Measurements from ENCODE around the gene PRKRA.

Gene PRKRA

GRCh38 chr2:178484245-178485041, 33.5 kb upstream of the PRKRA start:
- no peak for TF ChIP-seq CTCF (IDR thresholded peaks at IDR 0.05; ENCODE audit: insufficient read depth, low read depth, low read length, missing control alignments)
- DNase-seq (ENCODE audit: low read depth) = peak; percentile 37
- H3K4me3 ChIP-seq (ENCODE audit: low read length) = no peak overlapping the region

DNA sequence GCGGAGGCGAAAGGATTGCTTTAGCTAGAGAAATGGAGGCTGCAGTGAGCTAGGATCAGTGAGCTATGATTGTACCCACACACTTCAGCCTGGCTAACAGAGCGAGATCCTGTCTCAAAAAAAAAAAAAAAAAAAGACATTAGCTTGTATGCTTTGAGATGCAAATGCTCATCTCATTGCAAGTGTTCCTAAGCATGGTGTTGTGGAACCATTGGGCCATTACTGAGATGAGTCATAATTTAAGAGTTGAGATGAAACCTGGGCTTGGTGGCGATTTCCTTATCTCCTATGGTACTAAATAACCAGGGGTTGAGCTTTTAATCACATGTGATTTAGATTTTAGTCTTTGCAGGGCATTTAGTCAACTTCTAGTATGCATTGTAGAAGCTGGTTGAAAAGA, 31.5 kb upstream of the PRKRA start:
- no peak overlapping the region for H3K4me3 ChIP-seq (ENCODE audit: low read length)
- no peak for TF ChIP-seq CTCF (IDR thresholded peaks at IDR 0.05; ENCODE audit: insufficient read depth, low read depth, low read length, missing control alignments)
- peak; percentile 8 for DNase-seq (ENCODE audit: low read depth)

DNA sequence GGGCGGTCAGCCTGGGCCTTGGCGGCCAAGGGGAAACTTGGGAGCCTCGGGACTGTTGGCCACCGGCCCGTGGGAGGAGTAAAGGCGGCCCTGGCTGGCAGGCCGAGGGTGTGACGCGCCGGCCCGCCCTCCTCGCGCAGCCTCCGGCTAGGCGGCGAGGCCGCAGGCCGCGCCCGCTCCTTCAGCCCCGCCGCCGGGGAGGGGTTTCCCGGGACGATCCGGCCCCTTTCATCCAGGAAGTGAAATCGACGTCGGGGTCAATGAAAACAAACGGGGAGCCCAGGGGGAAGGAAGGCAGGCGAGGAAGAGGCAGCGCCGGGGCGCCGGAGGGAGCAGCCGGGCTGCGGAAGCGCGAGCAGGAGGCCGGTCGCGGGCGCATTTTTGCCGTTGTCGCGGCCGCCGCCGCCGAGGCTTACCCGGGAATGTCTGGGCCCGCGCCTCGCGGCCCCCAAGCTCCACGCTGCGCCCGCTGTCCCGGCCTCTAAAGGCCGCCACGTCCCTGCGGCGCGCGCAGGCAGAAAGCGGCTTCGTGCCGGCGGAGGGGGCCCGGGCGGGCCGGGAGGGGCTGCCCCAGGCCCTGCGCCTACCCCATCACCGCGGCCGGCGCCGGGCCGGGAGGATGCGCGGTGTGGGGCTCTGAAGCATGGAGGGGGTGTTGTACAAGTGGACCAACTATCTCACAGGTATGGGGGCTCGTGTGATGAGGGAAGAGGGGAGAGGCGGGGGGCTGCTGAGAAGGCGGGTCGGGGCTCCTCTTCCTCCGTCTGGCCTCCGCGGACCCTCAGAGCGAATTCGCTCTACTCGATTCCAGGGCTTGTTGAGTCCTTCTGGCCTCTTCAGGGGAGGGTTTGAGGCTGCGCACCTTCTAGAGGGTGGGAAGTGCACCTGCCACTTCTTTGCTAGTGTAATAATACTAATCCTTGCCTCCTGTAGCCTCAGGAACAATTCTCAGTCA, 29.5 kb upstream of the PRKRA start, which contains the start of gene PLEKHA3:
Gene PLEKHA3 (plus strand): TSS at position 231 of the 955 bp plus-strand sequence. CDS start 413 bp downstream, at position 644.
- peak; percentile 91 for DNase-seq (ENCODE audit: low read depth)
- H3K4me3 ChIP-seq (ENCODE audit: low read length) = peak within 1 kb of the TSS; percentile 98
- TF ChIP-seq CTCF (IDR thresholded peaks at IDR 0.05; ENCODE audit: insufficient read depth, low read depth, low read length, missing control alignments) = no peak

DNA sequence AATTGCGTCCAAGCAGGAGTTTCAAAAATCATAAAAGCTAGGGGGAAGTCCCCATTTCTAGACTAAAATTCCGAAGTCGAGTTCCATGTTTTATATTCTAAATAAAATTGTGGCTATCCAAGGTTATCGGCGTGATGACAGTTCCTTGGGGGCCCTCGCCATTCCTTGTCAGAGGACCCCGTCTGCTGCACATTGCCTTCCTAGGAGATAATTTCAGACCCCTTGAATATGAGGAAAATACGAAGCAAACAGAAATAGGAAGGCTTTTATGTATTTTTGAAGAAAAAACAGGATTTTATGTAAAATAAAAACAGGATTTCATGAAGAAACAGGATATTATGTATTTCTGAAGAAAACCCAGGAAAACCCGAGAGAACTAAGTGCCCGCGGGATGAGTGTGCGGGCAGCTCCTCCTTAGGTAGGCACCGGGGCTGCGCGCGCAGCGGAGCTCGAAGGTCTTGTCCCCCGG, 28.8 kb upstream of the PRKRA start:
- H3K4me3 ChIP-seq (ENCODE audit: low read length) = peak overlapping the region; percentile 74
- no peak for TF ChIP-seq CTCF (IDR thresholded peaks at IDR 0.05; ENCODE audit: insufficient read depth, low read depth, low read length, missing control alignments)
- no peak for DNase-seq (ENCODE audit: low read depth)

DNA sequence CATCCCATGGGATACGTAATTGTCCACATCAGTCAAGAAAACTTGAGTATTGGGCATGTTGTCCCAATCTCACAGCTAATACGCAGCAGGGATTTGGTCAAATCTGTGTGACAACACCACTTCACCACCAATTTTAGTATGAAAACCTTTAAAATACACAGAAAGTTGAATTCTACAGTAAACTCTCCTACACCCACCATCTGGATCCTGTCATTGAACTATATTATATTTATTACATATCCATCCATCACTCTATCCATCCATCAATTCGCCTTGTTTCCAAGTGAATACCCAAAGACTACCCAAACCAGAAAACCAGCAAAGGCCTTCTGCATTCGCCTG, 28.3 kb upstream of the PRKRA start:
- no peak for DNase-seq (ENCODE audit: low read depth)
- TF ChIP-seq CTCF (IDR thresholded peaks at IDR 0.05; ENCODE audit: insufficient read depth, low read depth, low read length, missing control alignments) = no peak
- H3K4me3 ChIP-seq (ENCODE audit: low read length) = peak overlapping the region; percentile 98

DNA sequence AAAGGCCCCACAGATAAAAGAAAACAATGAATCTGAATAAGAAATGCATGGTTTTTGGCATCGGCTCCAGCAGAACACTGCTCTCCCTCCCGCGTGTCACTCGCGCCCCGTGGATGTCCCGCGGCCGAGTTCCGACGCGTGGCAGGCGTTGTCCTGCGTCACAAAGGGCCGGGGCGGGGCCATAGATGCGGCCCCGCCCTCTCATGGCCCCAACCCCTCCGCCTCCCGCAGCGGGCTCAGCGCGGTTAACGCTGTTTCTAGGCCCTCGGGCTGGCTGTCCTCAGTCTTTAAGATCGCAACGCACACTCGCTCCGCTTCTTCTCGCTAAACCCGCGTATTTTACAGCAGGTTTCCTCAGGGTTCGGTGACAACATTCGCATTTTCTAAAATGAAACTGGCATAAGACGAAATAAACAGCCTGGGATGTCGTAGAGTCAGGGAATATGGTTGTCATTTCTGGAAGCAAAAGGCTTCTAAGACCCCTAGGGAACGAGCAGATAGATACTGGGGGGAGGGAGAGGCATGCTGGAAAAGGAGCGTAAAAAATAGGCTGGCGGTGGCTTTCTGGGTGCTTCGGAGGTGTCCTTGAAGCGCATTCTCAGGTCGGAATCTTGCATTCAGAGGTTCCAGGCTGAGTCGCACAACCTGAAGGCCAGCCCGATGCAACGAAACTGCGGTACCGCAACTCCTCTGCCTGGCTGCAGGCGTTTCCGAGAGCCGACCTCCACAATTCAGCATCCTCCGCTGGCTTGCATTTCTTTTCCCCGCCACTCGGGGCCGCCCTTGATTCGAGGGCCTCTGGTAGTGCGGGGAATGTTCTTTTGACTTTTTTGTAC, 27.7 kb upstream of the PRKRA start, which contains the start of gene FKBP7:
Gene FKBP7 (minus strand): TSS at position 162 of the 836 bp plus-strand sequence. CDS start 101 bp downstream, at position 61.
- peak; percentile 74 for TF ChIP-seq CTCF (IDR thresholded peaks at IDR 0.05; ENCODE audit: insufficient read depth, low read depth, low read length, missing control alignments)
- H3K4me3 ChIP-seq (ENCODE audit: low read length) = peak within 1 kb of the TSS; percentile 98
- DNase-seq (ENCODE audit: low read depth) = peak; percentile 76

All from epithelial cell of esophagus (primary cell).